Activated naive CD8-positive, alpha-beta T cell treated with anti-CD3 and anti-CD28 coated beads, Interleukin-2, amount 50 U/mL, for 24 hours (primary cell): ENCODE measurements around the gene TMC6.

Experiments used
- ATAC-seq: fragments of 150-1000 bp; cut with Tn5 transposase; one replicate; pipeline ENCODE4 v1.10.0; 2021
- DNase-seq: peaks from one replicate; pipeline ENCODE4 v3.0.0; 2021
- H3K27ac Mint-ChIP-seq: one replicate; pipeline ENCODE4 v1.8.0; 2021; ENCODE audit warnings: mild to moderate bottlenecking, mixed read lengths
- H3K27me3 Mint-ChIP-seq: one replicate; pipeline ENCODE4 v1.8.0; 2021; ENCODE audit warnings: mixed read lengths
- H3K36me3 Mint-ChIP-seq: one replicate; pipeline ENCODE4 v1.8.0; 2021; ENCODE audit warnings: low read depth, mixed read lengths
- H3K4me1 Mint-ChIP-seq: one replicate; pipeline ENCODE4 v1.8.0; 2021; ENCODE audit warnings: mixed read lengths
- H3K4me3 Mint-ChIP-seq: one replicate; pipeline ENCODE4 v1.8.0; 2021; ENCODE audit warnings: mild to moderate bottlenecking, moderate library complexity, mixed read lengths
- H3K9me3 Mint-ChIP-seq: one replicate; pipeline ENCODE4 v1.8.0; 2021; ENCODE audit warnings: mixed read lengths

Gene TMC6

GRCh38 chr17:78168242-78168902, 39.8 kb upstream of the TMC6 start, which contains the start of gene SYNGR2:
Gene SYNGR2 (plus strand): TSS chr17:78168581. CDS start chr17:78168617, 36 bp downstream.
- peak within 1 kb of the TSS; percentile 78 for H3K4me3 Mint-ChIP-seq
- no peaks in the 10 kb centered on the region for H3K27me3 Mint-ChIP-seq
- H3K27ac Mint-ChIP-seq: peak within 1 kb of the TSS; percentile 64
- DNase-seq (peak; percentile 91), ATAC-seq (peak; percentile 74)
- peaks cover 36% of the 10 kb centered on the region for H3K4me1 Mint-ChIP-seq
- no peaks in the 10 kb centered on the region for H3K9me3 Mint-ChIP-seq
- peaks cover 17% of the 10 kb centered on the region for H3K36me3 Mint-ChIP-seq

GRCh38 chr17:78166416-78166815, 37.9 kb upstream of the TMC6 start:
- ATAC-seq (no peak), DNase-seq (no peak)
- Mint-ChIP-seq H3K4me3 (no peak overlapping the region), H3K27ac (no peak overlapping the region), H3K9me3 (no peaks in the 10 kb centered on the region), H3K4me1 (peaks cover 16% of the 10 kb centered on the region), H3K27me3 (no peaks in the 10 kb centered on the region), H3K36me3 (peaks cover 3% of the 10 kb centered on the region)

GRCh38 chr17:78164748-78165607, 36.4 kb upstream of the TMC6 start:
- no peaks in the 10 kb centered on the region for H3K27me3 Mint-ChIP-seq
- peaks cover 7% of the 10 kb centered on the region for H3K4me1 Mint-ChIP-seq
- no peaks in the 10 kb centered on the region for H3K9me3 Mint-ChIP-seq
- H3K4me3 Mint-ChIP-seq: no peak overlapping the region
- DNase-seq: no peak
- no peaks in the 10 kb centered on the region for H3K36me3 Mint-ChIP-seq
- no peak for ATAC-seq
- no peak overlapping the region for H3K27ac Mint-ChIP-seq

GRCh38 chr17:78163881-78164747, 35.6 kb upstream of the TMC6 start:
- Mint-ChIP-seq H3K9me3 (no peaks in the 10 kb centered on the region), H3K36me3 (no peaks in the 10 kb centered on the region), H3K27me3 (no peaks in the 10 kb centered on the region), H3K4me1 (peaks cover 9% of the 10 kb centered on the region), H3K27ac (no peak overlapping the region), H3K4me3 (no peak overlapping the region)
- DNase-seq (no peak), ATAC-seq (no peak)

GRCh38 chr17:78159575-78160158, 31.1 kb upstream of the TMC6 start:
- Mint-ChIP-seq H3K4me1 (peaks cover 14% of the 10 kb centered on the region), H3K27me3 (no peaks in the 10 kb centered on the region), H3K9me3 (no peaks in the 10 kb centered on the region), H3K27ac (peak overlapping the region; percentile 33), H3K36me3 (no peaks in the 10 kb centered on the region), H3K4me3 (no peak overlapping the region)
- ATAC-seq (peak; percentile 70), DNase-seq (no peak)

GRCh38 chr17:78154903-78155811, 26.6 kb upstream of the TMC6 start:
- H3K4me3 Mint-ChIP-seq: no peak overlapping the region
- ATAC-seq: peak; percentile 74
- H3K36me3 Mint-ChIP-seq: no peaks in the 10 kb centered on the region
- H3K27me3 Mint-ChIP-seq: no peaks in the 10 kb centered on the region
- peak overlapping the region; percentile 60 for H3K27ac Mint-ChIP-seq
- H3K4me1 Mint-ChIP-seq: peaks cover 16% of the 10 kb centered on the region
- peak; percentile 34 for DNase-seq
- H3K9me3 Mint-ChIP-seq: no peaks in the 10 kb centered on the region

- Mint-ChIP-seq H3K36me3 (no peaks in the 10 kb centered on the region), H3K9me3 (no peaks in the 10 kb centered on the region), H3K4me1 (peaks cover 27% of the 10 kb centered on the region), H3K27ac (no peak overlapping the region), H3K27me3 (no peaks in the 10 kb centered on the region), H3K4me3 (no peak overlapping the region)
- DNase-seq: no peak
- no peak for ATAC-seq
Measured at GRCh38 chr17:78151514-78152008, 23.0 kb upstream of the TMC6 start.

- Mint-ChIP-seq H3K9me3 (no peaks in the 10 kb centered on the region), H3K27me3 (no peaks in the 10 kb centered on the region), H3K27ac (peak overlapping the region; percentile 35), H3K36me3 (no peaks in the 10 kb centered on the region), H3K4me3 (no peak overlapping the region), H3K4me1 (peaks cover 31% of the 10 kb centered on the region)
- DNase-seq: no peak
- ATAC-seq: no peak
Measured at GRCh38 chr17:78148286-78149016, 19.9 kb upstream of the TMC6 start.

- ATAC-seq: peak; percentile 29
- H3K4me1 Mint-ChIP-seq: peaks cover 33% of the 10 kb centered on the region
- H3K9me3 Mint-ChIP-seq: no peaks in the 10 kb centered on the region
- peak overlapping the region; percentile 69 for H3K27ac Mint-ChIP-seq
- no peaks in the 10 kb centered on the region for H3K36me3 Mint-ChIP-seq
- no peak overlapping the region for H3K4me3 Mint-ChIP-seq
- DNase-seq: no peak
- no peaks in the 10 kb centered on the region for H3K27me3 Mint-ChIP-seq
Measured at GRCh38 chr17:78147315-78147998, 18.9 kb upstream of the TMC6 start.

GRCh38 chr17:78146881-78147280, 18.3 kb upstream of the TMC6 start:
- no peak for ATAC-seq
- DNase-seq: no peak
- H3K4me1 Mint-ChIP-seq: peaks cover 38% of the 10 kb centered on the region
- no peaks in the 10 kb centered on the region for H3K27me3 Mint-ChIP-seq
- peak overlapping the region; percentile 69 for H3K27ac Mint-ChIP-seq
- H3K36me3 Mint-ChIP-seq: no peaks in the 10 kb centered on the region
- no peak overlapping the region for H3K4me3 Mint-ChIP-seq
- H3K9me3 Mint-ChIP-seq: no peaks in the 10 kb centered on the region

- Mint-ChIP-seq H3K27me3 (no peaks in the 10 kb centered on the region), H3K27ac (peak overlapping the region; percentile 69), H3K4me1 (peaks cover 42% of the 10 kb centered on the region), H3K36me3 (peaks cover 2% of the 10 kb centered on the region), H3K9me3 (no peaks in the 10 kb centered on the region), H3K4me3 (no peak overlapping the region)
- ATAC-seq (no peak), DNase-seq (no peak)
Measured at GRCh38 chr17:78146471-78146869, 17.9 kb upstream of the TMC6 start.
